Forelimb muscle (tissue), 1 donor: Measurements from ENCODE around the gene FGF22. TPM values are rescaled to one million over a fixed set of nuclear protein-coding genes. Genes with fewer than 3 reads are reported as not detected.

Experiments used
- DNase-seq: peaks from one replicate; pipeline ENCODE4 v3.0.0-alpha.2; 2013; ENCODE audit warnings: low read depth
- polyA plus RNA-seq: library from polyadenylated mRNA; unstranded; fragments of 120-200 nt; gene quantifications from one replicate; pipeline ENCODE4 v1.2.1, GENCODE V29; 2013; ENCODE audit not compliant: insufficient read length

The FGF22 gene
- polyA plus RNA-seq, 1 donor: 0.20 TPM

- no peak for DNase-seq
Measured at GRCh38 chr19:679418-680286, 40.0 kb downstream of the FGF22 start.

- DNase-seq: peak; percentile 77
Measured at GRCh38 chr19:680287-681028, 40.8 kb downstream of the FGF22 start.

GRCh38 chr19:681029-682019 lies 41.6 kb downstream of the FGF22 start:
- DNase-seq: no peak

GRCh38 chr19:682678-683320 lies 43.1 kb downstream of the FGF22 start:
- DNase-seq: no peak

GRCh38 chr19:685454-685931 lies 45.8 kb downstream of the FGF22 start:
- no peak for DNase-seq

- no peak for DNase-seq
Measured at GRCh38 chr19:686589-687297, 47.1 kb downstream of the FGF22 start.

GRCh38 chr19:687569-688166 lies 48.0 kb downstream of the FGF22 start:
- no peak for DNase-seq

GRCh38 chr19:688214-688613 lies 48.5 kb downstream of the FGF22 start:
- DNase-seq: no peak

- DNase-seq: no peak
Measured at GRCh38 chr19:688992-689391, 49.3 kb downstream of the FGF22 start.

GRCh38 chr19:690203-690602 lies 50.5 kb downstream of the FGF22 start:
- no peak for DNase-seq

Other genes with a start within 250 kb of the FGF22 start
- gene C2CD4C, start 230.7 kb upstream of the FGF22 start, polyA plus RNA-seq: 0.92 TPM
- gene SHC2, start 178.8 kb upstream of the FGF22 start, polyA plus RNA-seq: 32.9 TPM
- gene MADCAM1, start 143.4 kb upstream of the FGF22 start, polyA plus RNA-seq: 7.4 TPM
- gene TPGS1, start 132.4 kb upstream of the FGF22 start, polyA plus RNA-seq: 8.9 TPM
- gene CDC34, start 108.1 kb upstream of the FGF22 start, polyA plus RNA-seq: 69.0 TPM
- 0.49 TPM for gene GZMM, start 95.8 kb upstream of the FGF22 start, polyA plus RNA-seq
- gene BSG, start 67.3 kb upstream of the FGF22 start, polyA plus RNA-seq: 210 TPM
- gene HCN2, start 50.0 kb upstream of the FGF22 start, polyA plus RNA-seq: 0.32 TPM
- 36.1 TPM for gene POLRMT, start 6.3 kb upstream of the FGF22 start, polyA plus RNA-seq
- 27.6 TPM for gene RNF126, start 23.3 kb downstream of the FGF22 start, polyA plus RNA-seq
- 17.8 TPM for gene FSTL3, start 36.5 kb downstream of the FGF22 start, polyA plus RNA-seq
- gene PRSS57, start 55.6 kb downstream of the FGF22 start, polyA plus RNA-seq: 0.44 TPM
- 36.5 TPM for gene PALM, start 69.1 kb downstream of the FGF22 start, polyA plus RNA-seq
- 0.19 TPM for gene MISP, start 111.2 kb downstream of the FGF22 start, polyA plus RNA-seq
- 101 TPM for gene PTBP1, start 157.6 kb downstream of the FGF22 start, polyA plus RNA-seq
- 0.52 TPM for gene PLPPR3, start 182.1 kb downstream of the FGF22 start, polyA plus RNA-seq
- 1.7 TPM for gene AZU1, start 188.0 kb downstream of the FGF22 start, polyA plus RNA-seq
- 2.6 TPM for gene PRTN3, start 201.1 kb downstream of the FGF22 start, polyA plus RNA-seq
- gene ELANE, start 212.4 kb downstream of the FGF22 start, polyA plus RNA-seq: 0.40 TPM
- 1.4 TPM for gene CFD, start 219.8 kb downstream of the FGF22 start, polyA plus RNA-seq